Naive thymus-derived CD4-positive, alpha-beta T cell (primary cell): ENCODE measurements around the gene BEAN1. TPM values are rescaled to one million over a fixed set of nuclear protein-coding genes. Genes with fewer than 3 reads are reported as not detected.
"Not testable (repeated sequence)": the region's sequence is repeated elsewhere in the genome, so short reads cannot be mapped to it uniquely, and the experiment has no call there.

Experiments used
- ATAC-seq: fragments of 150-1000 bp; cut with Tn5 transposase; 2 replicates; pipeline ENCODE4 v1.10.0; 2021; ENCODE audit warnings: mild to moderate bottlenecking, moderate library complexity
- CTCF ChIA-PET: fragments of 350-600 bp; sonication (Branson Sonifier 250); formaldehyde crosslinking; loops from one replicate; lab custom pipeline; 2021; ENCODE audit warnings: antibody characterized with exemption; lab: Charles Lee
- POLR2A ChIA-PET: fragments of 350-600 bp; sonication (Branson Sonifier 250); formaldehyde crosslinking; loops from one replicate; lab custom pipeline; 2021; ENCODE audit warnings: antibody characterized with exemption, inconsistent platforms; lab: Charles Lee
- DNase-seq, 9 donors: peaks; one replicate each; pipeline versions ENCODE4 v3.0.0 to v3.0.0-alpha.2; 2020 to 2022; ENCODE audit warnings: mixed read lengths in 1 of 9
- H3K27ac ChIP-seq: one replicate; pipeline ENCODE4 v1.7.0; 2013; ENCODE audit warnings: mild to moderate bottlenecking, low read depth, low read length, moderate library complexity
- H3K27me3 ChIP-seq, 2 donors: one replicate each; pipeline ENCODE4 v1.7.0; 2013; ENCODE audit warnings: low read length in 2 of 2, mild to moderate bottlenecking in 2 of 2, moderate library complexity in 2 of 2; ENCODE audit not compliant: control insufficient read depth in 2 of 2, insufficient read depth in 2 of 2
- H3K36me3 ChIP-seq, 3 experiments: 1 replicate in 2 of 3; 2 replicates in 1 of 3; pipeline ENCODE4 v1.7.0; 2013; ENCODE audit warnings: low read length in 3 of 3, mild to moderate bottlenecking in 3 of 3, moderate library complexity in 1 of 3; ENCODE audit not compliant: insufficient read depth in 3 of 3, control insufficient read depth in 2 of 3
- H3K4me1 ChIP-seq, 2 donors: one replicate each; pipeline ENCODE4 v1.7.0; 2013; ENCODE audit warnings: low read length in 2 of 2, mild to moderate bottlenecking in 2 of 2, moderate library complexity in 1 of 2; ENCODE audit not compliant: control insufficient read depth in 2 of 2, insufficient read depth in 2 of 2
- H3K4me3 ChIP-seq: 2 replicates; pipeline ENCODE4 v1.7.0; 2013; ENCODE audit warnings: mild to moderate bottlenecking, low read length
- H3K9me3 ChIP-seq, 3 experiments: 1 replicate in 2 of 3; 2 replicates in 1 of 3; pipeline ENCODE4 v1.7.0; 2013; ENCODE audit warnings: low read length in 3 of 3; ENCODE audit not compliant: control insufficient read depth in 2 of 3
- H3K27ac Mint-ChIP-seq, 9 donors: one replicate each; pipeline ENCODE4 v1.8.0; 2020 to 2022; ENCODE audit warnings: mixed read lengths in 9 of 9, mild to moderate bottlenecking in 8 of 9, moderate library complexity in 5 of 9, inconsistent platforms in 2 of 9
- H3K27me3 Mint-ChIP-seq, 5 donors: one replicate each; pipeline ENCODE4 v1.8.0; 2021 to 2022; ENCODE audit warnings: mixed read lengths in 5 of 5, mild to moderate bottlenecking in 1 of 5
- H3K36me3 Mint-ChIP-seq, 5 donors: one replicate each; pipeline ENCODE4 v1.8.0; 2020 to 2022; ENCODE audit warnings: mixed read lengths in 5 of 5, mild to moderate bottlenecking in 3 of 5, inconsistent platforms in 1 of 5
- H3K4me1 Mint-ChIP-seq, 7 donors: one replicate each; pipeline ENCODE4 v1.8.0; 2020 to 2022; ENCODE audit warnings: mixed read lengths in 7 of 7, mild to moderate bottlenecking in 3 of 7, inconsistent platforms in 1 of 7
- H3K4me3 Mint-ChIP-seq, 10 donors: one replicate each; pipeline ENCODE4 v1.8.0; 2020 to 2022; ENCODE audit warnings: mild to moderate bottlenecking in 10 of 10, mixed read lengths in 10 of 10, moderate library complexity in 6 of 10, inconsistent platforms in 2 of 10
- H3K9me3 Mint-ChIP-seq, 11 donors: one replicate each; pipeline ENCODE4 v1.8.0; 2020 to 2022; ENCODE audit warnings: mixed read lengths in 11 of 11, mild to moderate bottlenecking in 4 of 11, inconsistent platforms in 1 of 11, moderate library complexity in 1 of 11
- intact Hi-C, 2 donors: fragments of 100-400 bp; cut with micrococcal nuclease; formaldehyde crosslinking; loops; one replicate each; pipeline ENCODE4 v1.15.1; 2023
- polyA plus RNA-seq, 2 donors: library from polyadenylated mRNA; unstranded; fragments of 300-500 nt; fragmentation: Illumina TruSeq; gene quantifications; one replicate each; pipeline ENCODE4 v1.2.3, GENCODE V29; 2021
- total RNA-seq, 6 experiments: library from RNA in 5 of 6; stranded (reverse) in 5 of 6; gene quantifications; 1 replicate in 5 of 6; 2 replicates in 1 of 6; pipeline ENCODE4 v1.2.3 and lab custom pipeline; 2021 to 2026

The BEAN1 gene
- total and polyA plus RNA-seq, 7 experiments from 2014 or later, result not detected

DNA sequence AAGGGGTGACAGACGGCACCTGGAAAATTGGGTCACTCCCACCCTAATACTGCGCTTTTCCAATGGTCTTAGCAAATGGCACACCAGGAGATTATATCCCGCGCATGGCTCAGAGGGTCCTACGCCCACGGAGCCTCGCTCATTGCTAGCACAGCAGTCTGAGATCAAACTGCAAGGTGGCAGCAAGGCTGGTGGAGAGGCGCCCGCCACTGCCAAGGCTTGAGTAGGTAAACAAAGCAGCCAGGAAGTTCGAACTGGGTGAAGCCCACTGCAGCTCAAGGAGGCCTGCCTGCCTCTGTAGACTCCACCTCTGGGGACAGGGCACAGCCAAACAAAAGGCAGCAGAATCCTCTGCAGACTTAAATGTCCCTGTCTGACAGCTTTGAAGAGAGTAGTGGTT lies 69.1 kb downstream of the BEAN1 start:
- H3K4me1 ChIP-seq, intact Hi-C loops, H3K27ac ChIP-seq, H3K36me3 Mint-ChIP-seq, CTCF ChIA-PET, H3K9me3 Mint-ChIP-seq, H3K27ac Mint-ChIP-seq, H3K4me3 Mint-ChIP-seq, POLR2A ChIA-PET, H3K36me3 ChIP-seq, H3K4me3 ChIP-seq, H3K9me3 ChIP-seq, DNase-seq, H3K27me3 ChIP-seq, H3K4me1 Mint-ChIP-seq, ATAC-seq: not testable (repeated sequence)
- H3K27me3 Mint-ChIP-seq, result peaks cover 0 to 11% (median 0%) of the 10 kb centered on the region in 5 donors

DNA sequence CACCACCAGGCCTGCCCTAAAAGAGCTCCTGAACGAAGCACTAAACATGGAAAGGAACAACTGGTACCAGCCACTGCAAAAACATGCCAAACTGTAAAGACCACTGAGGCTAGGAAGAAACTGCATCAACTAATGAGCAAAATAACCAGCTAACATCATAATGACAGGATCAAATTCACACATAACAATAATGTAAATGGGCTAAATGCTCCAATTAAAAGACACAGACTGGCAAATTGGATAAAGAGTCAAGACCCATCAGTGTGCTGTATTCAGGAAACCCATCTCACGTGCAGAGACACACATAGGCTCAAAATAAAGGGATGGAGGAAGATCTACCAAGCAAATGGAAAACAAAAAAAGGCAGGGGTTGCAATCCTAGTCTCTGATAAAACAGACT lies 70.8 kb downstream of the BEAN1 start:
- H3K9me3 Mint-ChIP-seq, H3K4me1 Mint-ChIP-seq, POLR2A ChIA-PET, H3K4me3 Mint-ChIP-seq, intact Hi-C loops, H3K9me3 ChIP-seq, H3K4me3 ChIP-seq, H3K27ac Mint-ChIP-seq, H3K36me3 Mint-ChIP-seq, H3K27ac ChIP-seq, H3K27me3 ChIP-seq, H3K36me3 ChIP-seq, ATAC-seq, DNase-seq, H3K4me1 ChIP-seq: not testable (repeated sequence)
- peaks cover 0 to 11% (median 0%) of the 10 kb centered on the region in 5 donors for H3K27me3 Mint-ChIP-seq
- CTCF ChIA-PET, result interaction anchor here (0.6 kb wide), 1 partner anchor 251 kb away, joined by 3 read pairs; no protein-coding TSS in a partner anchor

DNA sequence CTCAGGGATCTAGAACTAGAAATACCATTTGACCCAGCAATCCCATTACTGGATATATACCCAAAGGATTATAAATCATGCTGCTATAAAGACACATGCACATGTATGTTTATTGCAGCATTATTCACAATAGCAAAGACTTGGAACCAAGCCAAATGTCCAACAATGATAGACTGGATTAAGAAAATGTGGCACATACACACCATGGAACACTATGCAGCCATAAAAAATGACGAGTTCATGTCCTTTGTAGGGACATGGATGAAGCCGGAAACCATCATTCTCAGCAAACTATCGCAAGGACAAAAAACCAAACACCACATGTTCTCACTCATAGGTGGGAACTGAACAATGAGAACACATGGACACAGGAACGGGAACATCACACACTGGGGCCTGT lies 74.5 kb downstream of the BEAN1 start:
- intact Hi-C loops, H3K27me3 ChIP-seq, CTCF ChIA-PET, H3K9me3 Mint-ChIP-seq, H3K36me3 Mint-ChIP-seq, POLR2A ChIA-PET, H3K4me1 Mint-ChIP-seq, H3K27ac ChIP-seq, H3K4me3 ChIP-seq, ATAC-seq, DNase-seq, H3K4me1 ChIP-seq, H3K36me3 ChIP-seq, H3K27ac Mint-ChIP-seq, H3K4me3 Mint-ChIP-seq, H3K9me3 ChIP-seq: not testable (repeated sequence)
- peaks cover 0 to 11% (median 0%) of the 10 kb centered on the region in 5 donors for H3K27me3 Mint-ChIP-seq

DNA sequence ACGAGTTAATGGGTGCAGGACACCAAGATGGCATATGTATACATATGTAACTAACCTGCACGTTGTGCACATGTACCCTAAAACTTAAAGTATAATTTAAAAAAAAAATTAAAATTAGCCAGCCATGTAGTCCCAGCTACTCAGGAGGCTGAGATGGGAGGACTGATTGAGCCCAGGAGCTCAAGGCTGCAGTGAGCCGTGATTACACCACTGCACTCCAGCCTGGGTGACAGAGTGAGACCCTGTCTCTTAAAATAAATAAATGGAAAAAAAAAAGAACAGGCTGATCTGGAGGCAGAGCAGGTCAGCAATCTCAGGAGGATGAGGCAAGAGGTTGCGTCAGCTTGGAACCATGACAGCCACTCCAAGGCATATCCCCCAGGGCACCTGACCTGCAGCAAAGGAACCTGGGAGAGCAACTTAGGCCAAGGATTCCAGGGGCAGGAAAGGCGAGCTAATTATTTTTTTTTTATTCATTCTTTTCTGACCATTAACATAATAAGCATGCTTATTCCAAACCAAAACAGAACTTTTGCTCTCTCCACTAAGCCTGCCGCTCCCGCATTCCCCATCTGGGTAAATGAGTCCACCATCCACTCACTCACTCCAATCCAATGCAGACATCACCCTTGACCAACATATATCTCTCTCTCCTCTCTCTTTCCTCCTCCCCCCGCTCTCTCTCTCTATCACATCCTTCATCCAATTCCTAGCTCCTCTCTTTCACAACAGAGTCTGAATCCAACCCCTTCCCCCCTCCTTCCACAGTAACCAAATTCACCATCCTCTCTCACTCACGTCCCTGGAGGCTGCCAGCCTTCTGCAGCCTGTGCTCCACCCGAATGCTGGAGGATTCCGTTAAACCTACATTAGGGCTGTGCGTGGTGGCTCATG lies 75.2 kb downstream of the BEAN1 start:
- H3K27me3 Mint-ChIP-seq, result peaks cover 0 to 8% (median 0%) of the 10 kb centered on the region in 5 donors
- no peak for ATAC-seq
- intact Hi-C loops, result no loop called here
- ChIA-PET CTCF (no interaction called here), POLR2A (no interaction called here)
- no peak overlapping the region for H3K4me3 ChIP-seq
- no peak overlapping the region for H3K27ac Mint-ChIP-seq
- no peak for DNase-seq
- H3K27me3 ChIP-seq, result no peaks in the 10 kb centered on the region
- H3K36me3 Mint-ChIP-seq, result peaks cover 0 to 6% (median 0%) of the 10 kb centered on the region in 5 donors
- peaks cover 0 to 7% (median 0%) of the 10 kb centered on the region in 7 donors for H3K4me1 Mint-ChIP-seq
- H3K4me3 Mint-ChIP-seq, result no peak overlapping the region
- no peak overlapping the region for H3K27ac ChIP-seq
- H3K9me3 ChIP-seq, result no peaks in the 10 kb centered on the region
- no peaks in the 10 kb centered on the region for H3K36me3 ChIP-seq
- peaks cover 0 to 3% (median 0%) of the 10 kb centered on the region in 11 donors for H3K9me3 Mint-ChIP-seq
- H3K4me1 ChIP-seq, result no peaks in the 10 kb centered on the region

DNA sequence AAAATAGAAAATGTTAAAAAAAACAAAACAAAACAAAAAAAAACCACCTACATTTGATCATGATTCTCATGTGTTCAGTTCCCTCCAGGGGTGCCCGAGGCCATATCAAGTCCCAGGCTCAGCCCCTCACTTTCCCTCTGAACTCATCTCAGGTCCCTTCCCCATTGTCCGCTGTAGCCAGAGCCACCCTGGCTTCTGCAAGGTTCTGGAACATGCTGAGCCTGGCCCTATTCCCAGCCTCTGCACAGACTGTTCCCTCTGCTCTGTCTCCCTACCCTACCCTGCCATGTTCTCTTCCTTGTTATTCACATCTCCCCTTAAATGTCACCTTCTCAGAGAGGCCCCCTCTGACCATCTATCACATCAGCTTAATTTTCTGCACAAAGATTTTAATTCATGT lies 75.9 kb downstream of the BEAN1 start:
- peaks cover 0 to 8% (median 0%) of the 10 kb centered on the region in 5 donors for H3K36me3 Mint-ChIP-seq
- ATAC-seq (no peak), DNase-seq (no peak)
- Histone ChIP-seq H3K9me3 (no peaks in the 10 kb centered on the region), H3K36me3 (no peaks in the 10 kb centered on the region), H3K4me3 (no peak overlapping the region), H3K27me3 (no peaks in the 10 kb centered on the region), H3K4me1 (no peaks in the 10 kb centered on the region), H3K27ac (no peak overlapping the region)
- H3K27ac Mint-ChIP-seq, result no peak overlapping the region
- intact Hi-C loops, result no loop called here
- H3K27me3 Mint-ChIP-seq, result peaks cover 0 to 8% (median 0%) of the 10 kb centered on the region in 5 donors
- peaks cover 0 to 7% (median 0%) of the 10 kb centered on the region in 7 donors for H3K4me1 Mint-ChIP-seq
- no peak overlapping the region for H3K4me3 Mint-ChIP-seq
- CTCF ChIA-PET, result no interaction called here
- POLR2A ChIA-PET, result no interaction called here
- H3K9me3 Mint-ChIP-seq, result peaks cover 0 to 3% (median 0%) of the 10 kb centered on the region in 11 donors

DNA sequence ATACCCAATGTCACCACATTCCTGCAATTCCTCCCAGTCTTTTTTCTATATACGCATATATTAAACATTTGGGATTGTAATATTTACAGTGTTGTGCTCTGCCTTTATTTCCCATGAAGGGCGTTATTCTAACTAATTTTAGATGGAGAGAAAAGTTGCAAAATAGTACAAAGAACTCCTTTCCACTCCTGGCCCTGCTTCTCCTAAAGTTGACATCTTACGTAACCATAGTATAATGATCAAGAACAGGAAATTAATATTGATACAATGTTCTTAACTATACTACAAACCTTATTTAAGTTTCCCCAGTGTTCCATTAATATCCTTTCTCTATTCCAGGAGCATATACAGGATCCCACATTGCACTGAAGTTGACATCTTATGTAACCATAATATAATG lies 76.5 kb downstream of the BEAN1 start:
- H3K4me1 ChIP-seq, result no peaks in the 10 kb centered on the region
- DNase-seq, result no peak
- H3K9me3 ChIP-seq, result no peaks in the 10 kb centered on the region
- no peak for ATAC-seq
- H3K27me3 ChIP-seq, result no peaks in the 10 kb centered on the region
- Mint-ChIP-seq H3K27me3 (peaks cover 0 to 5% (median 0%) of the 10 kb centered on the region in 5 donors), H3K4me1 (peaks cover 0 to 8% (median 0%) of the 10 kb centered on the region in 7 donors), H3K4me3 (no peak overlapping the region), H3K36me3 (peaks cover 0 to 6% (median 0%) of the 10 kb centered on the region in 5 donors), H3K27ac (no peak overlapping the region), H3K9me3 (peaks cover 0 to under 1% (median 0%) of the 10 kb centered on the region in 11 donors)
- intact Hi-C loops, result no loop called here
- ChIA-PET CTCF (no interaction called here), POLR2A (no interaction called here)
- H3K27ac ChIP-seq, result no peak overlapping the region
- H3K4me3 ChIP-seq, result no peak overlapping the region
- H3K36me3 ChIP-seq, result no peaks in the 10 kb centered on the region
